Stomach smooth muscle (tissue), 2 donors: ENCODE results near the gene SAT2.
A peak's percentile ranks its signal among the peaks of the same experiment; 100 is the strongest.
"Not testable (repeated sequence)": the region's sequence is repeated elsewhere in the genome, so short reads cannot be mapped to it uniquely, and the experiment has no call there.

Source experiments
- H3K27ac ChIP-seq: one replicate; pipeline ENCODE4 v1.7.0; 2013; ENCODE audit warnings: mild to moderate bottlenecking, low read length, inconsistent platforms
- H3K27me3 ChIP-seq, 2 donors: one replicate each; pipeline ENCODE4 v1.7.0; 2013; ENCODE audit warnings: low read length in 2 of 2; ENCODE audit not compliant: insufficient read depth in 2 of 2, control insufficient read depth in 1 of 2
- H3K36me3 ChIP-seq, 2 donors: one replicate each; pipeline ENCODE4 v1.7.0; 2013; ENCODE audit warnings: low read length in 2 of 2; ENCODE audit not compliant: control insufficient read depth in 2 of 2, insufficient read depth in 2 of 2
- H3K4me1 ChIP-seq: one replicate; pipeline ENCODE4 v1.7.0; 2013; ENCODE audit warnings: low read length; ENCODE audit not compliant: control insufficient read depth, insufficient read depth
- H3K4me3 ChIP-seq, 2 donors: one replicate each; pipeline ENCODE4 v1.7.0; 2013; ENCODE audit warnings: low read length in 2 of 2
- H3K9ac ChIP-seq, 2 donors: one replicate each; pipeline ENCODE4 v1.7.0; 2013; ENCODE audit warnings: low read length in 2 of 2, mild to moderate bottlenecking in 1 of 2
- H3K9me3 ChIP-seq, 2 donors: one replicate each; pipeline ENCODE4 v1.7.0; 2013; ENCODE audit warnings: low read length in 2 of 2; ENCODE audit not compliant: control insufficient read depth in 2 of 2
- donor health status: healthy.
- donor health status: Pancreatic carcinoma.

The SAT2 gene

DNA sequence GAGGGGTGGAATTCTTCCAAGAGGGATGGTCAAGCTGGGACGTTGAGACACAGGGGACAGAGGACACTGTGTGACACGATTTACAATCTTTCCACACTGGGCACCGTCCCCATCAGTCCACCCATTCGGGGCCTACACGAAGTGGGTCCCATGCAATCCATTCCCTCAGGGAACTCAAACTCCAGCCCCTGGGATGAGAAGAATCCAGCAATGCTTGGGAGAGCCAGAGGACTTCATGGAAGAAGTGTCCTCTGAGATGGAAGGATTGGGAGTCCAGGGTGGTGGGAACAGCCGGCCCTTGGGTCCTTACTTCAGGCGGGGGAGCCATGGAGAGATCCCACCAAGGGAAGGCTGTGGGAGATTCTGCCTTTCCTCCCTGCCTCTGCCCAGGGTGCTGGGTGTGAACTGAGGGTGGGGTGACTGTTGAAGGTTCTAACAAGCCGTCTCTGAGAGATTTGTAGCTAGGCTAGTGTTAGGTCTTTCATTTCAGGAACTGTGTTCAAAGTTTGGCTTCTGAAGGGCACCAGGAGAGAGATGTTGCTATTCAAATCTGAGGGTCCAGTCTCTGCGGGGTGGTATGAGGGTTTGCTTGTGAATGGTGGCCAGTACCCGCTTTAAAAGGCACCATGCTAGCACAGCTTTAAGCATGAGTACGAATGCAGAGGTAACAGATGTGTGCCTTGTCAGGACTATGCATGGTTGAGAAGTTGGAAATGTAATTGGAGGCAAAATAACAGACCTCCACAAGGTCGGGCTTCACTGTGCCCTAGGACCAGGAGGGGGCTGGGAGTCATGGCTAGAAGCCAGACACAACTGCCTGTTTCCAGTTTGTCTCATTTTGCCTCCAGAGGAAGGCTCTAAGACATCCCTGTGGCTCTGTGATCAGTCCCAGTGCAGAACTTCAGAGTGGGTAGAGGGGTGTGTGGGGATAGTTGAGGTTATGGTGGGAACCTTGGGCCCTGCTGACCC, 25.1 kb upstream of the SAT2 start:
- H3K9ac ChIP-seq: no peak overlapping the region
- H3K27ac ChIP-seq: no peak overlapping the region
- no peaks in the 10 kb centered on the region for H3K9me3 ChIP-seq
- no peak overlapping the region for H3K4me3 ChIP-seq
- peaks cover 9 to 21% of the 10 kb centered on the region in 2 donors for H3K27me3 ChIP-seq
- peaks cover 29% of the 10 kb centered on the region for H3K4me1 ChIP-seq
- H3K36me3 ChIP-seq: no peaks in the 10 kb centered on the region

DNA sequence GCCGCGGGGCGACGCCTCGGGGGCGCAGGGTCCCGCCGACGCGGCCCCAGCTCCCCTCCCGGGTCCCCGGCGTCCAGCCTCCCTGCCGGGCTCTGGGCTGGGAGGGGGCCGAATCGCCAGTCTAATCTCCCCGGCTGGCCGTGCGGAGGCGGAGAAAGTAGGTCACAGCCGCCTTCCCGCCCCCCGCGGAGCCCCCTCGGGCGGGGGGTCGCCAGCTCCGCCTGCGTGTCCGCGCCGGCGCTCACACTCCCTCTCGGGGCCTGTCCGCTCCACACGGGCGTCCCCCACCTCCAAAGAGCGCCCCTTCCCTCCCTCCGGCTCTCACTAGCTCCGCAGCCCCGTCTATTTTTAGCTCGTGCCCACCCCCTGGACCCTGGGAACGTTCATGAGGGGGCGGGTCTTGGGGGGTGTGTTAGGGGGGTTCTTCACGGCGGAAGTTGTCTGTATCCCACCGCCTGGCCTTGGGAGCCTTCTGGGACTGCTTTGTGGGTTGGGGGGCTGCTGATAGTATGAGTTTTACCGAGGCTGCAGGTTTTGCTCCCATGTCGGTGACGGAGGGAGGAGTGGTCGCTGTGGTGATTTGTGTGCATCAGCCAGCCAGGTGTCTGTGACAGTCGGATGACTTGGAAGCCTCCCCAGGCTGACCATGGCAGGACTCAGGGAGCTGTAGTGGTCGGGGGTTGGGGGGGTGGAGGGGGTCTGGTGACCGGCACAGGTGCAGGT, 24.2 kb upstream of the SAT2 start:
- Histone ChIP-seq H3K4me3 (peak overlapping the region; percentile 66 to 74), H3K9me3 (no peaks in the 10 kb centered on the region), H3K27ac (peak overlapping the region; percentile 24), H3K36me3 (no peaks in the 10 kb centered on the region), H3K9ac (peak overlapping the region; percentile 21 to 32), H3K4me1 (peaks cover 23% of the 10 kb centered on the region), H3K27me3 (peaks cover 9 to 21% of the 10 kb centered on the region in 2 donors)

DNA sequence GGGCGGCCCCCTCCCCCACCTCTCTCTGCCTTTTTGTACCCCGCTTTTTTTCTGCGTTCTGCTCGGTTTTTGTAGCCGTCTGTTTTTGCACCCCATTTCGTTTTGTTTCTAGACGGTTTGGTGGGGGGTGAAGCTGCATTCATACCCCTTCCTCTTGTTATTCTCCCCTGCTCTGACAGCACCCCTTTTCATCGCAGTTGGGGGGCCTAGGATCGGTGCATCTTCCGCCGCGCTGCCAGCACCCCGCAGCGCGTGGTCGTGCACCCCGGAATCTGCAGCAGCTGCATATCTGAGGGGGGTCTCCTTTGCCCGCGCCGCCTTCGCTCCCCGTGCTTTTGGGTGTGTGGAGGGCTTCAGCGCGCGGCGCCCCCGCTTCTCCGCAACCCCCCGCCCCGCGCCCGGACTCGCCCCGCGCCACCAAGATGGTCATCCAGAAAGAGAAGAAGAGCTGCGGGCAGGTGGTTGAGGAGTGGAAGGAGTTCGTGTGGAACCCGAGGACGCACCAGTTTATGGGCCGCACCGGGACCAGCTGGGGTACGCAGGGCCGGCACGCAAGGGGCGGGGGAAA, 23.6 kb upstream of the SAT2 start:
- no peaks in the 10 kb centered on the region for H3K36me3 ChIP-seq
- peak overlapping the region; percentile 66 to 74 for H3K4me3 ChIP-seq
- peaks cover 19% of the 10 kb centered on the region for H3K4me1 ChIP-seq
- peak overlapping the region; percentile 21 to 38 for H3K9ac ChIP-seq
- no peaks in the 10 kb centered on the region for H3K9me3 ChIP-seq
- peak overlapping the region; percentile 24 for H3K27ac ChIP-seq
- peaks cover 9 to 21% of the 10 kb centered on the region in 2 donors for H3K27me3 ChIP-seq

- Histone ChIP-seq H3K9ac (peak within 1 kb of the TSS; percentile 29 to 38), H3K27me3 (peaks cover 9 to 21% of the 10 kb centered on the region in 2 donors), H3K4me1 (peaks cover 18% of the 10 kb centered on the region), H3K9me3 (no peaks in the 10 kb centered on the region), H3K4me3 (peak within 1 kb of the TSS; percentile 66 to 74), H3K27ac (peak within 1 kb of the TSS; percentile 24), H3K36me3 (no peaks in the 10 kb centered on the region)
Observed at GRCh38 chr17:7650509-7651096, 23.0 kb upstream of the SAT2 start, which contains the start of gene ATP1B2. Gene ATP1B2, plus strand, starts transcription at chr17:7650926. Its CDS starts 593 bp downstream, at chr17:7651519.

DNA sequence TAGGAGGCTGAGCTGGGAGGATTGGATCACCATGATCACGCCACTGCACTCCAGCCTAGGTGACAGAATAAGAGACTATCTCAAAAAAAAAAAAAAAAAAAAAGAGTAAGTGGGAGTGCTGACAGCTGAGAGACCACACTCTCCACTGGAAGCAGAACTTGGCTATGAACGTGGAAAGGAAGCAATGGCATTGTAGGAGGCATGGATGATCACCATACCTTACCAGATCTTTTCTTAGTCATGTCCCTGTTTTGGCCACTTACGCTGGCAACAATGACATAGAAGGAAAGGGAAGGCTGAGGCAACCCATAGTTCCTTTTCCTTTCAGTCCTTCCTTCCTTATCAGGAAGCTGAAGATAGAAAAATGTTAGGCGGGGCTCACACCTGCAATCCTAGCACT, 19.4 kb upstream of the SAT2 start:
- Histone ChIP-seq H3K36me3 (no peaks in the 10 kb centered on the region), H3K27ac (no peak overlapping the region), H3K4me3 (no peak overlapping the region), H3K4me1 (peaks cover 18% of the 10 kb centered on the region), H3K9ac (no peak overlapping the region), H3K27me3 (peaks cover 9 to 17% of the 10 kb centered on the region in 2 donors), H3K9me3 (no peaks in the 10 kb centered on the region)

GRCh38 chr17:7646457-7646856, 18.8 kb upstream of the SAT2 start:
- no peaks in the 10 kb centered on the region for H3K36me3 ChIP-seq
- H3K9ac ChIP-seq: no peak overlapping the region
- no peak overlapping the region for H3K4me3 ChIP-seq
- H3K27ac ChIP-seq: no peak overlapping the region
- peaks cover 14% of the 10 kb centered on the region for H3K4me1 ChIP-seq
- no peaks in the 10 kb centered on the region for H3K9me3 ChIP-seq
- peaks cover 9 to 13% of the 10 kb centered on the region in 2 donors for H3K27me3 ChIP-seq

- peaks cover 1 to 2% of the 10 kb centered on the region in 2 donors for H3K27me3 ChIP-seq
- H3K4me1 ChIP-seq: no peaks in the 10 kb centered on the region
- no peaks in the 10 kb centered on the region for H3K9me3 ChIP-seq
- H3K9ac ChIP-seq: no peak overlapping the region
- H3K36me3 ChIP-seq: no peaks in the 10 kb centered on the region
- no peak overlapping the region for H3K27ac ChIP-seq
- no peak overlapping the region for H3K4me3 ChIP-seq
Observed at GRCh38 chr17:7644775-7645174, 17.2 kb upstream of the SAT2 start.

DNA sequence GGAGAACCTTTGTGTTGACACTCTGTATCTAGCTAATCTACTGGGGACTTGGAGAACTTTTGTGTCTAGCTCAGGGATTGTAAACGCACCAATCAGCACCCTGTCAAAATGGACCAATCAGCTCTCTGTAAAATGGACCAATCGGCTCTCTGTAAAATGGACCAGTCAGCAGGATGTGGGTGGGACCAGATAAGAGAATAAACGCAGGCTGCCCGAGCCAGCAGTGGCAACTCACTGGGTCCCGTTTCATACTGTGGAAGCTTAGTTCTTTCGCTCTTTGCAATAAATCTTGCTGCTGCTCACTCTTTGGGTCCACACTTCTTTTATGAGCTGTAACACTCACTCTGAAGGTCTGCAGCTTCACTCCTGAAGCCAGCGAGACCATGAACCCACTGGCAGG, 14.0 kb upstream of the SAT2 start:
- H3K27ac ChIP-seq, H3K36me3 ChIP-seq, H3K9me3 ChIP-seq, H3K27me3 ChIP-seq, H3K4me1 ChIP-seq, H3K9ac ChIP-seq, H3K4me3 ChIP-seq: not testable (repeated sequence)

DNA sequence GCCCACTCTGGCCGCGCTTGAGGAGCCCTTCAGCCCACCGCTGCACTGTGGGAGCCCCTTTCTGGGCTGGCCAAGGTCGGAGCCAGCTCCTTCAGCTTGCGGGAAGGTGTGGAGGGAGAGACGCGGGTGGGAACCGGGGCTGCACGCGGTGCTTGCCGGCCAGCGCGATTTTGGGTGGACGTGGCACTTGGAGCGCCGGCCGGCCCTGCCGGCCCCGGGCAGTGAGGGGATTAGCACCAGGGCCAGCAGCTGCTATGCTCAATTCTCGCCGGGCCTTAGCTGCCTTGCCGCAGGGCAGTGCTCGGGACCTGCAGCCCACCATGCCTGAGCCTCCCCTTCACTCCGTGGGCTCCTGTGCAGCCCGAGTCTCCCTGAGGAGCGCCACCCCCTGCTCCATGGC, 13.2 kb upstream of the SAT2 start:
- no peak overlapping the region for H3K27ac ChIP-seq
- H3K4me1 ChIP-seq: no peaks in the 10 kb centered on the region
- H3K9me3 ChIP-seq: no peaks in the 10 kb centered on the region
- no peak overlapping the region for H3K4me3 ChIP-seq
- no peak overlapping the region for H3K9ac ChIP-seq
- no peaks in the 10 kb centered on the region for H3K36me3 ChIP-seq
- H3K27me3 ChIP-seq: no peaks in the 10 kb centered on the region

DNA sequence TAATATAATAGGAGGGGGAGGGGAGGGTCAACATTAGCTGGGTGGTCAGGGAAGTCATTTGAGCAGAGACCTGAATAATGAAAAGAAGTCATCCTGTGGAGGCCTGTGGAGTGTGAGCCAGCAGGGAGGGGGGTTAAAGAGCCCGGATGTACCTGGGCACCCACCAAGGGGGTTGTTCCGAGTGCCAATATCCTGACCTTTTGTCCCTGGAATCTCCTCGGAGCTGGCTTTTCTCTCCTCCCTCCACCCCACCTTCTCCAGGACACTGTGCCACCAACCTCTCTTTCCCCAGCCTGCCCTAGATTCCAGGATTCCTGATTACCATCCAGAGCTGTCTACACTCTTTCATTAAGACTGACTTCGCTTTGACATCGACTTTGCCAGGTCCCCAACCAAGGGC, 8.5 kb upstream of the SAT2 start:
- Histone ChIP-seq H3K4me3 (no peak overlapping the region), H3K9ac (no peak overlapping the region), H3K9me3 (no peaks in the 10 kb centered on the region), H3K4me1 (peaks cover 2% of the 10 kb centered on the region), H3K27me3 (no peaks in the 10 kb centered on the region), H3K36me3 (no peaks in the 10 kb centered on the region), H3K27ac (no peak overlapping the region)
